HG03558 (cell line): ENCODE data around the gene TAS1R1.
"Not testable (repeated sequence)": the region's sequence is repeated elsewhere in the genome, so short reads cannot be mapped to it uniquely, and the experiment has no call there.

ENCODE experiments used
- ATAC-seq: cut with Tn5 transposase; IDR thresholded peaks from one replicate; pipeline ENCODE4 v1.9.1; 2021; ENCODE audit warnings: moderate number of reproducible peaks; ENCODE audit not compliant: unreplicated experiment; ENCODE audit errors: extremely low read depth

Gene TAS1R1

GRCh38 chr1:6587261-6588005 is 32.3 kb downstream of the TAS1R1 start:
- no peak for ATAC-seq

GRCh38 chr1:6588128-6588892 is 33.2 kb downstream of the TAS1R1 start:
- ATAC-seq = no peak

GRCh38 chr1:6588893-6589520 is 33.9 kb downstream of the TAS1R1 start:
- no peak for ATAC-seq

- no peak for ATAC-seq
These were observed 34.9 kb downstream of the TAS1R1 start for GRCh38 chr1:6590046-6590445.

- no peak for ATAC-seq
These were observed 36.1 kb downstream of the TAS1R1 start for GRCh38 chr1:6591222-6591621.

GRCh38 chr1:6591644-6592043 is 36.5 kb downstream of the TAS1R1 start:
- no peak for ATAC-seq

GRCh38 chr1:6592441-6592840 is 37.3 kb downstream of the TAS1R1 start:
- no peak for ATAC-seq

GRCh38 chr1:6592865-6593593 is 37.9 kb downstream of the TAS1R1 start:
- ATAC-seq = no peak

GRCh38 chr1:6593810-6594209 is 38.7 kb downstream of the TAS1R1 start:
- no peak for ATAC-seq

- ATAC-seq = no peak
These were observed 40.1 kb downstream of the TAS1R1 start for GRCh38 chr1:6594977-6595740.

GRCh38 chr1:6596351-6596750 is 41.2 kb downstream of the TAS1R1 start:
- ATAC-seq = no peak

GRCh38 chr1:6596886-6597776 is 42.0 kb downstream of the TAS1R1 start:
- no peak for ATAC-seq

GRCh38 chr1:6597777-6598131 is 42.6 kb downstream of the TAS1R1 start:
- ATAC-seq = no peak

GRCh38 chr1:6599141-6599975 is 44.3 kb downstream of the TAS1R1 start:
- ATAC-seq = no peak

- not testable (repeated sequence) for ATAC-seq
These were observed 44.9 kb downstream of the TAS1R1 start for GRCh38 chr1:6599991-6600390.

GRCh38 chr1:6600410-6601048 is 45.4 kb downstream of the TAS1R1 start:
- no peak for ATAC-seq

- no peak for ATAC-seq
These were observed 46.2 kb downstream of the TAS1R1 start for GRCh38 chr1:6601049-6601922.
